GM12873 (cell line): Measurements from ENCODE around the gene BBX.

ENCODE experiments used
- TF ChIP-seq, protein P1 (sequence below): IDR thresholded peaks from 2 replicates; pipeline ENCODE4 v1.5.1; 2012; ENCODE audit warnings: low read depth, mild to moderate bottlenecking, moderate library complexity, low read length, control low read depth; ENCODE audit not compliant: insufficient read depth; ENCODE audit errors: missing control alignments

Gene BBX

DNA sequence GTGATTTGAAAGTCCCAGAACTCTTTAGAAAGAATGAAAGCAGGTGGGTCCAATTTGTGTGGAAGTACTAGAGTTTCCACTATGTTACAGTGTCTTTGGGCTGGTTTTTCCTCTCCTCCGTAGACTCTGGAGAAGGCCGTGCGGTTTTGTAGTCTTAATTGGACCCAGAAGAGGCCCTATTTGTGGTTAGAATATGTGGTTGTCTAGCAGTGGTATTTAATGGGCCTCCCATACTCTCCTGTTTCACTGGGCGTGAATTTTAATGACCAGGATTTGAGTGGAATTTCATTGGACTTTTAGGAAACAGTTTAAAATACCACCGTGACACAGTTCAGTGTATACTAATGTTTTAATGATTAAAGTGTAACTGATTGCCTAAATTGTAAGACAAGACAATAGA lies 182.3 kb downstream of the BBX start:
- TF ChIP-seq, protein P1, sequence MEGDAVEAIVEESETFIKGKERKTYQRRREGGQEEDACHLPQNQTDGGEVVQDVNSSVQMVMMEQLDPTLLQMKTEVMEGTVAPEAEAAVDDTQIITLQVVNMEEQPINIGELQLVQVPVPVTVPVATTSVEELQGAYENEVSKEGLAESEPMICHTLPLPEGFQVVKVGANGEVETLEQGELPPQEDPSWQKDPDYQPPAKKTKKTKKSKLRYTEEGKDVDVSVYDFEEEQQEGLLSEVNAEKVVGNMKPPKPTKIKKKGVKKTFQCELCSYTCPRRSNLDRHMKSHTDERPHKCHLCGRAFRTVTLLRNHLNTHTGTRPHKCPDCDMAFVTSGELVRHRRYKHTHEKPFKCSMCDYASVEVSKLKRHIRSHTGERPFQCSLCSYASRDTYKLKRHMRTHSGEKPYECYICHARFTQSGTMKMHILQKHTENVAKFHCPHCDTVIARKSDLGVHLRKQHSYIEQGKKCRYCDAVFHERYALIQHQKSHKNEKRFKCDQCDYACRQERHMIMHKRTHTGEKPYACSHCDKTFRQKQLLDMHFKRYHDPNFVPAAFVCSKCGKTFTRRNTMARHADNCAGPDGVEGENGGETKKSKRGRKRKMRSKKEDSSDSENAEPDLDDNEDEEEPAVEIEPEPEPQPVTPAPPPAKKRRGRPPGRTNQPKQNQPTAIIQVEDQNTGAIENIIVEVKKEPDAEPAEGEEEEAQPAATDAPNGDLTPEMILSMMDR: no peak

DNA sequence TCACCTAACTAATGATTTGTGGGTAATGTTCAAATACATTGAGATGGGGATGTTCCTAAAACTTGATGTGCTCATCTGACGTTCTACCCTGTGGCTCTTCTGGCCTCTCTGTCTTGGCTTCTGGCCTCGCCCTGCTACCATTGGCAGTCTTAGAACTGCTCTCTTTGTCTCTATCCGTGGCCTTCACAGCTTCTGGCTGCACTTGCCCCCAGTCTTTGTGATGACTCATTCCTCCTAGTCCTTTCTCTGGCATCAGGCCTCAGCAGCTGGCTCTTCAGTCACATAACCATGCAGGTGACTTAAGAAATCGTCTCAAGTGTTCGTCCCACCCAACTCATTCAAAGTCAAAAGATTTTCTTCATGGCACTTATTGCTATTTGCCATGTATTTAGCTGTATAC lies 188.1 kb downstream of the BBX start:
- TF ChIP-seq, protein P1: no peak

DNA sequence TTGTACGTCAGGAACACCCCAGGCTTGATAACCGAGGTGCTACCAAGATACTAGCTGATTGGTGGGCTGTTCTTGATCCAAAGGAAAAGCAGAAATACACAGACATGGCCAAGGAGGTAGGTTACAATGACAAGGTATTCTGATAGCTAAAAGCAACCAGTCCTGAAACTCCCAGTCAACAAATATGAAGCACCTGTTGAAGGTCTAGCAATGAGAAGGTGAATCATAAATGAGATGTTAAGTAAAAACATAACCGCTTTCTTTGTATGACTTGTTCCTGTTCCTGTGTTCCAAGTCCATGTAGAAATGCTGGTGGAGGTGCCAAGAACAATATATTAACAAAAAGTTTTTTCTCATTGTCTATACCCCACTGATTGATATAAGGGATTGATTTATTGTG lies 194.0 kb downstream of the BBX start:
- TF ChIP-seq, protein P1: no peak

DNA sequence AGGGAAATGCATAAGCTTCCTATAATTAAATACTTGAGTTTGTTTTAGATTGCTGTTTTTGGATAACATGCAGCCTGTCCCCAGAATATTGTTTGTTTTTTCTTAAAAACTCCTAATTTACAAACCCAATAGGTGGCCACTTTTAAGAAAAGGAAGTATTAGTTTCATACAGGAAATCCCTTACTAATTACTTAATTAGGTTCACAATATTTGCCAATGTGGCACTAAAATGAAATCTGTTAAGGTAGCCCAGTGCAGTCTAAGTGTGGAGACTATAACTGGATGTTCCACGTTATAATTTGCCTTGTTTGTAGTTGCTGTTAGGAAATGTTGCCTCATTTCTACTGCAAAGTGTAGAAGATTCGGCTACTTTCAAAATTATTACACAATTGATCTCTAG lies 195.8 kb downstream of the BBX start:
- TF ChIP-seq, protein P1: no peak

DNA sequence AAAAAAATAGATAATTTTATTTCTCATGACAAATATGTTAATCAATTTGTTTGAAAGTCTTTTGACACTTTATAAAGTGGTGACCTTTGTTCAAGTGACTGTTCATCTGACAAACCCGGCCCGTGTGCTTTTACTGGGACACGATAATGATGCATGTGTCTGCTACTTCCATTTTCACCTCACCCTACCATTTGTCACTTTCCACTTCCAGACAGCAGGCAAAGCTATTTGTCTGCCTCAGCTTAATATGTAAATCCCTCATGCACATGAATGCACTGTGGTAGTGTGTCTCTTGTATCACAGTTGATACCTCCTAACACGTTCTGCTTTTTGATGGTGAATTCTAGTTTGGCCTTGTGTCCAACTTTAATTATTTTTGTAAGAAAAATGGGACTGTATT lies 204.3 kb downstream of the BBX start:
- TF ChIP-seq, protein P1: no peak

DNA sequence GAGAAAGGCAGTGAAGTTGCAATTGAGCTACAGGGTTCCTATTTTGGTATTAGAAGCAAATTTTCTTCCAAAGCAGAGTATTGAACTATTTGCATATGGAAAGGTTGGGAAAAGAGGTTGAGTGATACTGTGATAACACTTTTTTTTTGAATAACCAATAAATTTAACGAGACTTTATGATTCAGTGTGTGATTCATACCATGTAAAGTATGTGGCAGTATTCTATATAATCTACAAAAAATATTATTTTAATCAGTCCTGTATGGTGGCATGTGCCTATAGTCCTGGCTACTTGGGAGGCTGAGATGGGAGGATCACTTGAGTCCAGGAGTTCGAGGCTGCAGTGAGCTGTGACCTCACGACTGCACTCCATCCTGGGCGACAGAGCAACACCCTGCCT lies 206.9 kb downstream of the BBX start:
- TF ChIP-seq, protein P1: no peak

DNA sequence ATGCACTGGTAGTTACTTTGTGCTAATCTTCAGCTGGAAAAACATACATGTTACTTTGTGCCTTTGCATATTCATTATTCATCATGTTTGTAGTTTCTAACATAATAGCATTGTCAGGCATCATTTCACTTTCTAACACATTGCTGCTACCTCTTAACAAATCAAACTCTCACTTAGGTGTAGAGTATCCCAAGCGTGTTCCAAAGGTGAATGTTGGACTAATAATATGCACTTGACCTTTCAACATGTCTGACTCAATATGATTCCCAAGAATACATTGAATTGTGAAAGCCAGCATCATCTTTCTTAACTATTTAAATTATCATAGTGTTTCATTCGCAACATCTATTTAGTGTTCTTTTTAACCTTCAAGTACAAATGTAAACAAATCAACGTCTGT lies 211.6 kb downstream of the BBX start:
- TF ChIP-seq, protein P1: no peak
